Calu3 (cell line): ENCODE data around the gene DUSP28. TPM values are rescaled to one million over a fixed set of nuclear protein-coding genes. Genes with fewer than 3 reads are reported as not detected.

ENCODE experiments used
- BruUV-seq: library from RNA; stranded (reverse); fragments of 400-500 nt; replicated peaks from 2 replicates; lab custom pipeline; 2021; lab: Mats Ljungman, UMichigan
- CTCF ChIA-PET: fragments of 300-600 bp; sonication (Branson Sonifier 250); formaldehyde crosslinking; loops from one replicate; lab custom pipeline; 2022; ENCODE audit warnings: antibody characterized with exemption; lab: Charles Lee
- DNase-seq: peaks from one replicate; pipeline ENCODE4 v3.0.0; 2022
- H3K27ac Mint-ChIP-seq: one replicate; pipeline ENCODE4 v1.8.0; 2022; ENCODE audit warnings: mixed read lengths; ENCODE audit not compliant: unreplicated experiment
- H3K27me3 Mint-ChIP-seq: one replicate; pipeline ENCODE4 v1.8.0; 2022; ENCODE audit warnings: mixed read lengths; ENCODE audit not compliant: unreplicated experiment
- H3K36me3 Mint-ChIP-seq: one replicate; pipeline ENCODE4 v1.8.0; 2022; ENCODE audit warnings: mild to moderate bottlenecking, moderate library complexity, mixed read lengths; ENCODE audit not compliant: insufficient read depth, unreplicated experiment
- H3K4me1 Mint-ChIP-seq: one replicate; pipeline ENCODE4 v1.8.0; 2022; ENCODE audit warnings: mild to moderate bottlenecking, low read depth, mixed read lengths; ENCODE audit not compliant: unreplicated experiment
- H3K4me3 Mint-ChIP-seq: one replicate; pipeline ENCODE4 v1.8.0; 2022; ENCODE audit warnings: mild to moderate bottlenecking, low read depth, moderate library complexity, mixed read lengths; ENCODE audit not compliant: unreplicated experiment
- H3K9me3 Mint-ChIP-seq: one replicate; pipeline ENCODE4 v1.8.0; 2022; ENCODE audit warnings: low read depth, mixed read lengths; ENCODE audit not compliant: unreplicated experiment
- CTCF ChIP-seq: fragments of 200-600 bp; IDR thresholded peaks from one replicate; pipeline ENCODE4 v1.8.0; 2022; ENCODE audit warnings: antibody characterized with exemption; ENCODE audit not compliant: unreplicated experiment
- intact Hi-C: fragments of 100-400 bp; cut with micrococcal nuclease; formaldehyde crosslinking; loops from one replicate; pipeline ENCODE4 v1.10.0; 2022; ENCODE audit not compliant: unreplicated experiment
- total RNA-seq: library from RNA; stranded (reverse); gene quantifications from 2 replicates; pipeline ENCODE4 v1.2.3, GENCODE V29; 2022

Gene DUSP28
- total RNA-seq, 1 experiment from 2014 or later = 8.5 TPM

DNA sequence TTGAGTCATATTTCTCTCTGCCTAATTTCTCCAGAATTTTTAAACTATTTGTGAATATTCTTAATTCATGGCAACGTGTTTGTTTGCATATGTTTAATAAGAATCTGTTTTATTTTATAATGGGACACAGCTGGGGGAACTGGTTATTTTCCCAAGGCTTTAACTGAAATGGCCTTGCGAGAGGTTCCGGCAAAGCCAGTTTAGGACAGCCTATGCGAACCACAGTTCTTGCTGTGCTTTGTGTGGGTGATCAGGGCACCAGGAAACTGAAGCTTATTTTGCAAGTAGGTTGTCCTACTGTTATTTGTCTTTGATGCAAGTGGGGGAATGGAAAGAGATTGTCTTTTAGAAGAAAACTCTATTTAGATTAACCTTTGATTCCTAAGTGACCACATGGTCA, 8.9 kb upstream of the DUSP28 start:
- intact Hi-C loops = no loop called here
- Mint-ChIP-seq H3K9me3 (peaks cover 2% of the 10 kb centered on the region), H3K36me3 (peaks cover 4% of the 10 kb centered on the region), H3K27me3 (no peaks in the 10 kb centered on the region), H3K4me3 (no peak overlapping the region), H3K27ac (no peak overlapping the region), H3K4me1 (no peaks in the 10 kb centered on the region)
- BruUV-seq = no TSS peak
- no peak for DNase-seq
- CTCF ChIA-PET = interaction anchor here (0.6 kb wide), 1 partner anchor 37 kb away, joined by 4 read pairs; no protein-coding TSS in a partner anchor
- TF ChIP-seq CTCF = no peak

DNA sequence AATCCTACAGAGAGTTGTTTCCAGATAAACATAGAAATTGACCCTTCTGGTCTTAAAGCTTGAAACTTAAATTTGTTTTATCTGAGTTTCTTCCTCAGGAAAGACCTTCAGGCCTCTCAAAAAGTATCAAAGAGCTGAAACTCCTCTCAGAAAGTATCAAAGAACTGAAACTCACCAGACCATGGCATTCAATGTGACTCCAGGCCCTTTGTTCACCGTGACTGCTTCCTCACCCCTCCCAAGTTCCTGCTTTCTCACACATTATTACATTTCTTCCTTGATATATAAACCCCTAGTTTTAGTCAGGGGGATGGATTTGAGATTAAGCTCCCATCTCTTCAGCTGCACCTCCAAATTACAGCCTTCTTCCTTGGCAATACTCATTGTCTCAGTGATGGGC, 8.3 kb upstream of the DUSP28 start:
- no TSS peak for BruUV-seq
- no peak for TF ChIP-seq CTCF
- Mint-ChIP-seq H3K27me3 (no peaks in the 10 kb centered on the region), H3K4me3 (no peak overlapping the region), H3K9me3 (peaks cover 2% of the 10 kb centered on the region), H3K4me1 (no peaks in the 10 kb centered on the region), H3K36me3 (peaks cover 7% of the 10 kb centered on the region), H3K27ac (peak overlapping the region; percentile 11)
- no peak for DNase-seq
- CTCF ChIA-PET = no interaction called here
- intact Hi-C loops = no loop called here

GRCh38 chr2:240553956-240554480, 6.1 kb upstream of the DUSP28 start:
- peaks cover 29% of the 10 kb centered on the region for H3K36me3 Mint-ChIP-seq
- no peak overlapping the region for H3K27ac Mint-ChIP-seq
- H3K27me3 Mint-ChIP-seq = no peaks in the 10 kb centered on the region
- DNase-seq = no peak
- H3K4me3 Mint-ChIP-seq = no peak overlapping the region
- H3K9me3 Mint-ChIP-seq = peaks cover 2% of the 10 kb centered on the region
- CTCF ChIA-PET = no interaction called here
- peaks cover 11% of the 10 kb centered on the region for H3K4me1 Mint-ChIP-seq
- intact Hi-C loops = no loop called here
- TF ChIP-seq CTCF = no peak
- BruUV-seq = no TSS peak

DNA sequence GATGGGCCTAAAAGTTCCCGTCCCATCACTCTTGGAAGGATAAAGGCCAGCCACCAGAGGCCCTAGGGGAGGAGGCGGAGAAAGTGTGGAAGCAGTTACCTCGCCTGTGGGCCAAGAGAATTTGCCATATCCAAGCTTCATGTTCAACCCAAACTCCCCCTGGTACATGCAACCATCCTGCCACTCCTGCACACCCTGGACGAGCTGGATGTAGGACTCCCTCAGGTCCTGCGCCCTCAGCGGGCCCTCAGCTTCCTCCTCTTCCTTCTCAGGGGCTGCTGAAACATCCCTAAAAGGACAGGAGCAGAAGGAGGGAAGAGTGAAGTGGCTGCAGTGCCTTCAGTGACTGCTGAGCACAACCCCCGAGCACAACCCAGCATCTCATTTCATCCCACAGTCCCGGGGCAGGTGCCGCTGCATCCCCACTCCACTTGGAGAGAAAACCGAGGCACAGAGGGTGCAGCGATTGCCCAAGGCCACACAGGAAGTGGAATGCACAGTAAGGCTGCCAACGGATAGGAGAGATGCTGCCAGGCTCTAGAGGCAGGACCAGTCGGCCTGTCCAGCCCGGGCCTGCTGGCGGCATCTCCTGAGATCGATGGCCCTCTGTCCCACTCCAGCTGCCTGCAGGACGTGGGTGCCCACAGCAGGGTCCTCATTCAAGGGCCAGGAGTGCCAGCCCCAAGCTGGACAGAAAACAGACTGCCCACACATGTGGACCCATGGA, 5.2 kb upstream of the DUSP28 start:
- BruUV-seq = no TSS peak
- intact Hi-C loops = no loop called here
- CTCF ChIA-PET = no interaction called here
- no peak overlapping the region for H3K27ac Mint-ChIP-seq
- no peak overlapping the region for H3K4me3 Mint-ChIP-seq
- peaks cover 20% of the 10 kb centered on the region for H3K4me1 Mint-ChIP-seq
- H3K36me3 Mint-ChIP-seq = peaks cover 38% of the 10 kb centered on the region
- no peak for DNase-seq
- peaks cover 2% of the 10 kb centered on the region for H3K9me3 Mint-ChIP-seq
- no peaks in the 10 kb centered on the region for H3K27me3 Mint-ChIP-seq
- TF ChIP-seq CTCF = no peak
